HG02571 (cell line): Measurements from ENCODE around the gene ADPRHL1.
"Not testable (repeated sequence)": the region's sequence is repeated elsewhere in the genome, so short reads cannot be mapped to it uniquely, and the experiment has no call there.

ENCODE experiments used
- ATAC-seq: cut with Tn5 transposase; IDR thresholded peaks from one replicate; pipeline ENCODE4 v1.9.1; 2021; ENCODE audit warnings: mild to moderate bottlenecking, moderate library complexity; ENCODE audit not compliant: unreplicated experiment

ADPRHL1 gene

DNA sequence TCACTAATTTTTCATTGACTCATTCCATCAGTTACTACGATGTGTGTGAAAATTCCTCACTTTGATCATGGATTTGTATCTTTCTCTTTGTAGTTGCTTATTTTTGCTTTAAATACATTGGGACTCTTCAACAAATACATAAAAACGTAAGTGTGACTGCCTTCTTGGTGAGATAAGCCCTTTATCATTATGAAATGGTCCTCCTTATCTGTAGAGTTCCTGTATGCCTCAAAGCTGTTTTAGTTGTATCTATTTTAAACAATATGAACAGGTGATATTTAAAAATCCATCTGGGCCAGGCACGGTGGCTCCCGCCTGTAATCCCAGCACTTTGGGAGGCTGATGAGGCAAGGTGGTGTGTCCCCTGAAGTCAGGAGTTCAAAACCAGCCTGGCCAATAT lies 25.9 kb upstream of the ADPRHL1 start:
- no peak for ATAC-seq

DNA sequence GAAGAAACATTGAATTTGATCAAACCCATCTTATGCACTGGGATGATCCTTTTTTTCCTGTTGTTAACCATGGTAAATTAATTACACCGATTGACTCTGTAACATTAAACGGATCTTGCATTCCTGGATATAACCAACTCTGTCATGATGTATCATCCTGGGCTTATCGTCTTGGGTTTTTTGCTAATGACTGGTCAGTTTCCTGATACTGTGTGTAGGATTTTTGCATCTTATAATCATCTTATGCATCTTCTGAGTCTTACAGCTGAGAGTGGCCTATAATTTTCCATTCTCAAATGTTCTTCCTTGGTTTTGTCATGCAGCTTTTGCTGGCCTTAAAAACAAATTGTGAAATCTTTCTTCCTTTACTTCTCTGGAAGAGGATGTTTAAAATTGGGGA lies 24.4 kb upstream of the ADPRHL1 start:
- ATAC-seq, result no peak

DNA sequence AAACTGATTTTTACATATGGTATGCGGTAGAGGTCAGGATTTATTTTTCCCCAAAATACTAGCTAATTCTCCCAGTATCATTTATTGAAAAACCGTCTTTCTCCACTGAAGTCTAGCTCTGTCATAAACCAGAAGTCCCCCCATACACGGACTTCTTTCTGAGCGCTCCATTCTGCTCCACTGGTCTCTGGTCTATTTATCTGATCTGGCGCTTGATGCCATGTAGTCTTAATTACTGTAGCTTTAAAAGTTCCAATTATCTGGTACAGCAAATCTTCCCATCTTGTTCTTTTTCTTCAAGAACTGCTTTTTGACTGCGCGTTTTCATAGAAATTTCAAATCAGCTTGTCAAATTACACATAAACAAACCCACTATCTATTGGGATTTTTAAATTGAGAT lies 23.5 kb upstream of the ADPRHL1 start:
- ATAC-seq, result no peak

DNA sequence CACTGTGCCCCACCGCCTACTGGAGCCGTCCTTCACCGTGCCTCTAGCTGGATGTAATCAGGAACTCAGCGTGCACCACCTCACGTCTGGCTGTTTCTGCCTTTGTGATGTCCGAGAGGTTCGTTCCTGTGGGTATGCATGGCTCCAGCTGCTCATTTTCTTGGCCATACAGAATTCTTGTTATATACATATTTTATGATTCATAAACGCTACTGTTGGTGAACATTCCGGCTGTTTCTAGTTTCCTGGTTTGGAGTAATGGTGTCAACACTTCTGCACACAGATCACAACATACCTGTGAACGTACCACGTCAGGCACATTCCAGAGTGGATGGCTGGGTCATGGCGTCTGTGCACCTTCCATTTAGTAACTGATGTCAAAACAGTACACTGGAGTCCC lies 22.6 kb upstream of the ADPRHL1 start:
- ATAC-seq, result no peak

DNA sequence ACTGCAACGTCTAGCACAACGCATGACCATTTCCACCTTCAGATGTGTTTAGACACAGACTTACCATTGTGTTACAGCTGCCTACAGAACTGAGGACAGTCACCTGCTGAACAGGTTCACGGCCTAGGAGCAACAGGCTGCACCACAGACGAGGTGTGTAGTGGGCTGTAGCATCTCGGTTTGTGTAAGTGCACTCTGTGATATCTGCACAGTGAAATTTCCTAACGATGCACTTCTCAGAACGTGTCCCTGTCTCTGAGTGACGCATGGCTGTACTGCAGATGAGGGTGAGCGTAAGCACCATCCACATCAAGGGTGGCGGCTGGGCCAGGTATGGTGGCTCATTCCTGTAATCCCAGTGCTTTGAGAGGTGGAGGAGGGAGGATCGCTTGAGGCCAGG lies 22.0 kb upstream of the ADPRHL1 start:
- ATAC-seq, result no peak

DNA sequence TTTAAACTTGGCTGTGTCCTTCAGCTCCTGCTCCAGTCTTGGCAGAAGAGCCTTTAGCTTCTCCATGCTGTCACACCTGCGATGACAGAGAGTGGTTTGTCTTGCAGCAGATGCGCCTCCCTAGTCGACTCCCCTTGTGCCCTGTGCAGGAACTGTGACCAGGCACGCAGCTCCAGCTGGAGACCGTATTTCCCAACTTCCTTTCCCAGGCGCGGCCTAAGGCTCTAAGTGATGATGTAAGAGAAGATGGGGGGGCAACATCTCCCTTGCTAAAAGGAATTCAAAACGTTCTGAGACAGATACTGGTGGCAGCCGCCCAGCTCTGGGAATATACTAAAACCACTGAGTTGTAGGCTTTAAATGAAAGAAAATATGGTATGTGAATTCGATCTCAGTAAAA lies 20.9 kb upstream of the ADPRHL1 start:
- ATAC-seq, result no peak

DNA sequence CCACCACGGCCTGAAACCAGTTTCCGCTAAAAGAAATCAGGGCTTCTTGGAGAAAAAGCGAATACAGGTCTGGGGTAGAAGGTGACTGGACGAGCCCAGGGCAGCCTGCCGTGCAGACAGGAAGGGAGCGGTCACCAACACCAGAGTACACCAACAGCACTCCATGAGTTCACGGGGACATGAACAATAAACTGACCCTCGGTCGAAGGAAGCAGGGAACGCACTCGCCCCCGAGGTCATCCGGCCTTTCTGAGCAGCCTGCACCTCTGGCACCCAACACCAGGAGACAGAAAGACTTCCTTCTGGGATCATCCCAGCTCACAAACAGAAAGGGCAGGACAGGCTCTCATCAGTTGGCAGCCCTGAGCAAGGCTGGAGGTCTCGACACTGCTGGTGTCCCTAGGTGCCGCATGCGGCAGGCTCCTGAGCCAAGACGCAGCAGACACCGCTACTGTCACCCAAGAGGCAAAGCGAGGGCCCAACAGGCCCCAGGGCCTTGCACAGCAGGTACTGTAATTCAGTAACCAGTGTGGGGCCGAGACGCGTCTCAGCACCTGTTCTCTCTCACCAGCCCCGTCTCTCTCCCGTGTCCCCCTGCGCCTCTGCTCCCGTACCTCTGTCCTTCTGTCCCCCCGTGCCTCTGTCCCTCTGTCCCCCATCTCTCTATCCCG lies 19.2 kb upstream of the ADPRHL1 start:
- no peak for ATAC-seq

DNA sequence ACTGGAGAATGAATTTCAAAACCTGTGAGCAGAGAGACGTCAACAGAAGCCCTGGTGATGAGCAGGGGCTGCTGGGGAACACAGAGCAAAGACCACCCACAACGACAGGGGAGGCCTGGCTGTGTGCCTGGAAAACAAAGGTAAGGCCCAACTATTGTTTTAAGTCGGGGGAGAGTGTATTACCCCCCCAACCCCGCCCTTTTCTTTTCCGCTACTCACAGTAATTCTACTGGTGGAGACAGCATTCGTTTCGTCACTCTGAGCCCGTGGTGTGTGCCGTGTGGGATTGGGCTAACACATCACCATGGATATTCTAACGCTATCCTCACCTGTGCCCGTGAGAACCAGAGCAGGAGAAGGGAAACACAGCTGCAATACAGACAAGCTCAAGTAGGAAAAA lies 18.6 kb upstream of the ADPRHL1 start:
- ATAC-seq, result no peak

DNA sequence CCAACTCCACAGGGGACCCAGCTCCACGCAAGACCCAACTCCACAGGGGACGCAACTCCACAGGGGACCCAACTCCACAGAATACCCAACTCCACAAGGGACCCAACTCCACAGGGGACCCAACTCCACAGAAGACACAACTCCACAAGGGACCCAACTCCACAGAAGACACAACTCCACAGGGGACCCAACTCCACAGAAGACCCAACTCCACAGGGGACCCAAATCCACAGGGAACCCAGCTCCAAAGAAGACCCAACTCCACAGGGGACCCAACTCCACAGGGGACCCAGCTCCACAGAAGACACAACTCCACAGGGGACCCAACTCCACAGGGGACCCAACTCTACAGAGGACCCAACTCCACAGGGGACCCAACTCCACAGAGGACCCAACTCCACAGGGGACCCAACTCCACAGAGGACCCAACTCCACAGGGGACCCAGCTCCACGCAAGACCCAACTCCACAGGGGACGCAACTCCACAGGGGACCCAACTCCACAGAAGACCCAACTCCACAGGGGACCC lies 17.4 kb upstream of the ADPRHL1 start:
- ATAC-seq, result not testable (repeated sequence)

DNA sequence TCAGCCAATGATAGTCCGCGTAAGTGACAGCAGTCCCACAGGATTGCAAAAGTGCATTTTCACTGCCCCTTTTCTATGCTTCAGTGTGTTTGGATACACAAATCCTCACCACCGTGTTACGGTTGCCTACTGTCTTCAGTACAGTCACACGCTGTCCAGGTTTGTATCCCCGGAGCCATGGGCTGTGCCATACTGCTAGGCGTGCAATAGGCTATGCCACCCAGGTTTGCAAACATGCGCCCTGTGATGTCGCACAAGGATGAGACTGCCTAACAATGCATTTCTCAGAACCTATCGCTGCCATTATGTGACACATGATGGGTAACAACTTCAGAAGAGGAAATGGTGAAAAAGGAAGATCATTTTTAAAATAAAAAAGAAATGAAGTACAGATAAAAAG lies 16.8 kb upstream of the ADPRHL1 start:
- ATAC-seq, result no peak

DNA sequence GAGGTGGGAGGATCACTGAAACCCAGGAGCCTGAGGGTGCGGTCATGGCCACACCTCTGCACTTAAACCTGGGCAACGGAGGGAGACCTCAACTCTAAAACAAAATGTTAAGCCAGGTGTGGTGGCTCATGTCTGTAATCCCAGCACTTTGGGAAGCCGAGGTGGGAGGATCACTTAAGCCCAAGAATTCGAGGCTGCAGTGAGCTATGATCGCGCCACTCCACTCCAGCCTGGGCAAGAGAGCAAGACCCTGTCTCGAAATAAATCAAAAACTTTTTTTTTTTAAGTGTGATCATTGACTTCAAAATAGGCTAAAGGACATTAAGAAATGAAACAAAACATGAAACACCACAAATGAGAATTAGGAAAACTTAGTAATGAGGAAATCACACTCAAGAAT lies 16.3 kb upstream of the ADPRHL1 start:
- no peak for ATAC-seq

DNA sequence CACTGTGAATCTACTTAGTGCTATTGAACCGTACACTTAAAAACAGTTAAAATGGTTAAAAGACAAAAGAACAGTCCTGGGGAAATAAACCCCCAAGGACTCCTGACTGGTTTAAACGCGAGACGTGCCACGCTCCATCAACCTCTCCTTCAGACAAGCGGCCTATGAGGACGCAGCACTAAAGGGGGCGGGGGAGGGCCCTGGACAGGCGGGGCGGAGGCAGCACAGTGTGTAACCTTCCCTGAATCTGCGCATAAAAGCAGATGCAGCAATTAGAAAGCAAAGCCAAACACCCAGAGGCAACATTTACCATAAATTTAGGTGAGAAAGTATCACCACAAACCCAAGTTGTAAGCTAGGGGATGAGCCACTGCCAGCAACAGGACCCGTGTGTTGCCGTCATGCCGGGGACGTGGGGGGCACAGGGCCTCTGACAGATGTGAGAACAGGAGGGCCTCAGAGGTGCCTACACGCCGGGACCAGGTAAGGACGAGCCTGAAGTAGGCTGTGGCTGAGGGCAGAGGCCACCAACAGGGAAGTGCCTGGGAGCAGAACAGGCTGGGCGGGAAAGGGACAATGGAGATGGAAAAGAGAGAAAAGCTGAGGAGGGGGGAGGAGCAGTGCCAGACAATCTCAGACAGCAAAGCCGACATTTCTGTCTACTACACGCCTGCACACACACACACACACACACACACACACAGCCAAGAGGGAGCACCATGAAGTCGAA lies 15.3 kb upstream of the ADPRHL1 start:
- no peak for ATAC-seq

DNA sequence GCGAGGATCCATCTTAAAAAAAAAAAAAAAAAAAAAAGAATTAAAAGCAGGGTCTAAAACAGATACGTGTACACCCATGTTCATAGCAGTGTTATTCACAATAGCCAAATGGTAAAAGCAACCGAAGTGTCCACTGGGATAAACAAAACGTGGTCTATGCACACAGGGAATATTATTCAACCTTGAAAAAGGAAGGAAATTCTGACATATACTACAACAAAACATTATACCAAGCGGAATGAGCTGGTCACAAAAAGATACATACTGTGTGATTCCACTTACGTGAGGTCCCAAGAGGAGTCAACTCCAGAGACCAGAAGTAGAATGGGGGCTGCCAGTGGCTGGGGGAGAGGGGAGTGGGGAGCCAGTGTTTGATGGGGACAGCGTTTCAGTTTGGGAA lies 14.7 kb upstream of the ADPRHL1 start:
- no peak for ATAC-seq

DNA sequence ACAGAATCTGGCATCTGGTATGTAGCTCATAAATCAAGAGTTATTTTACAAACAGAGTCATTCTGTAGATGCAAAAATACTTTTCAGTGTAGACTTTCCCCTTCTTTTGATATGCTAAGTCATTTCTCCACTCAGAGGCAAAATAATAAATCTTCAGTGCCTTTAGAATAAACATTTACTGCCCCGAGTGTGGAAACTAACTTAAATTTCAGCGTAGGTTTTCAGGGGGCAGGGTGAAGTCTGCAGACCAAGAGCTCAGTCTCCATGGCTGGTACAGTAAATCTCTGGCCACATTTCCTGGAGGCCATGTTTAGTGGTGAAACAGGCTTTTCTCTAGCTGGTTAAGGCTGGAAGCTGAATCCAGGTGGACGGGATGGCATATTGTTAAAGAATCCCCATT lies 13.1 kb upstream of the ADPRHL1 start:
- no peak for ATAC-seq

DNA sequence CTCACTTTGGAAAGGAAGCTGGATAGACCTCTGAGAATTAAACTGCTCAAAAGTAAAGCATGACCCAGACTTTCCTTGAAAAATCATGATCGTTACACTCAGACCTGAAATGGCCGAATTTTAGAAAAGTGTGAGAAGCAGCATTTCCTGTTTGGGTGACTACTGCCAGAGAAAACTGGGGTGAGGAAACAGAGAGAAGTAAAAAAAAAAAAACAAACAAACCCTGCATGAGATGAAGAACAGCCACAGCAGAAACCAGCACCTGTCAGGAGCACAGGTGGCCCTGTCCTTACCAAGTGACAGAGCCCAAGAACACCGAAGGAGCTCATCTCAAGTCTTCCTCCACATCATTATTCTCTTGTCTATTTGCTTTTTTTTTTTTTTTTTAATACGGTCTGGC lies 12.0 kb upstream of the ADPRHL1 start:
- ATAC-seq, result no peak

DNA sequence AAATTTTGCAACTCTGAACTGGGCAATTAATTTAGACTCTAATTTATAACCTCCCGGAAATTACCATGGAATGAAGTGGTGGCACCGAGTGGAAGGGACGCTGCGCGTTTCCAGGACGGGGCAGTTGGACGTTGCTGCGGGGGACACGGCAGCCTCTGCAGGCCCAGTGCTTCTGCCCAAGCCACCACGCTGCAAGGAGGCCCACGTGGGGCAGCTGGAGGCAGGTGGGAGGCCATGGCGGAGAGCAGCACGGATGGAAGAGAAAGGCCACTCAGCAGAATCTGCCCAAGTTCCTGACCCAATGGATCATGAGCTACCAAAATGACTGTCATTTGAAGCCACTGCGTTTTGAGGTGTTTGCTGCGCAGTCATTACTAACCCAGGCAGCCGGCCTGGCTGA lies 11.2 kb upstream of the ADPRHL1 start:
- ATAC-seq, result no peak

DNA sequence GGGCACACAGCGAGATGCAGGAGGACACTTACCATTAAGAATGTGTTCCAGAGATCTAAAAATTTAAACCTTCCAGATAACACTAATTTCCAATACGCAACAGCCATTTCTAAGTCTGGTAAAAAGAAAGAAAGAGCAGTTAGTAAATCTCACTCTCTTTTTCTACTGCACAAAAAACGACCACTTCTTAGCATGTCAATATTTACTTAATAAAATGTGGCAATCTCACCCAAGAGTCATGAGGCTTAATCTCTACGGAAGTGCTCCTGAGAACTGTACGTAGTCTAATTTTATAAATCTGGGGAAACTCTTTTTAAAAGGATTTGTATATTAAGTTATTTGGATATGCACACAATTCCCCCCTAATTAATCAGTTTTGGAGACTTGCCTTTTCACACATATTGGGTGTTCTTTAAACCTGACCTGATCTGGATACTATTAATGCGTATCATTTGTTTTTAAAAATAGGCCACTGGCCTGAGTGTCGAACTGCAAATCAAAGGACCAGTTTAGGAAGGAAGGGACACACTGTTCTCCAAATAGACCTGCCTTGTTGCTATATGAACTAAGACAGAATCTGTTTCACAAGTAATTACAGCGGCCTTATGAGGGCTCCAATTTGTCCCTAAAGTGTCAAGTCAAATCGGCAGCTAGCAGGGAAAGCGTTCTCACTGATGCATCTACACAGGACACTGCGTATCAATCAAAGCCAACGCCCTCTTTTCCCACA lies 7.9 kb upstream of the ADPRHL1 start:
- no peak for ATAC-seq

DNA sequence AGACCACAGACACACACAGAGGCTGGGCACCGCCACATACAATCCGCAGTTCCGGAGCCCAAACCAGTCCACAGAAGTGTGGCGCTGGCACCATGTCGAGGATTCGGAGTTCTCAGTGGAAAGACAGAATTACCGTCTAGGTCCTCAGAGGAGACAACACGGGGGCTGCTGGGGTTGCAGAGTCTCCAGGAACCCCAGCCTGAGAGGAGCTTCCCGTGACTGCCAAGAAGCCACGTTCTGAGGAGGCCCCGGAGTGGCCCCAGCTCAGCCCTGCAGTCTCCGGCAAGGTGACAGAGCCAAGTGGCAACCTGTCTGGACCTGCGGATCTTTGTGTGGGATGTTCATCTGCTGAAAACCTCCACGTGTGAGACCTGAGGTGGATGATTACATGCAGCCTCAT lies 7.3 kb upstream of the ADPRHL1 start:
- no peak for ATAC-seq

DNA sequence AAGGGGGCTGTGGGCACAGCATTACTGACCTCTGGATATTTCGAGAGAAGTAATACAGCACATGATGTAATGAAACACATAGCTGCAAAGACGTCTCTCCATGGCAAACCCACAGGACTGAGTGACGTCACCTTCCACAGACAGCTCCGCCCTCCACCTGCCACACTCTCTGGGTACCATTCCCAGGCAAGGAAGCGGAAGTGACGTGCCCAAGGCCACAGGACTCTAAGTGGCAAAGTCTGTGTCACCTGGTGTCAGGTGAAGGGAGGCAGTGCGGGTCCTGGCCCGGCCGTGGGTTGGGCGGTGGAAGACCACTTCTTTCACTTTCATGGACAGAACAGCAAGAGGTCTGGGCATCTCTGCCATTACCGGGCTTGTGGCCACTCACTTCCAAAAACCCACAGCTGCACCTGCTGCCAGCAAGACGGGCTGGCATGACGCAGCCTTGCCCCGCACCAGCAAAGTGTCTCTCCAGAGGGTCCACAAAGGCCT lies 6.8 kb upstream of the ADPRHL1 start:
- ATAC-seq, result no peak

DNA sequence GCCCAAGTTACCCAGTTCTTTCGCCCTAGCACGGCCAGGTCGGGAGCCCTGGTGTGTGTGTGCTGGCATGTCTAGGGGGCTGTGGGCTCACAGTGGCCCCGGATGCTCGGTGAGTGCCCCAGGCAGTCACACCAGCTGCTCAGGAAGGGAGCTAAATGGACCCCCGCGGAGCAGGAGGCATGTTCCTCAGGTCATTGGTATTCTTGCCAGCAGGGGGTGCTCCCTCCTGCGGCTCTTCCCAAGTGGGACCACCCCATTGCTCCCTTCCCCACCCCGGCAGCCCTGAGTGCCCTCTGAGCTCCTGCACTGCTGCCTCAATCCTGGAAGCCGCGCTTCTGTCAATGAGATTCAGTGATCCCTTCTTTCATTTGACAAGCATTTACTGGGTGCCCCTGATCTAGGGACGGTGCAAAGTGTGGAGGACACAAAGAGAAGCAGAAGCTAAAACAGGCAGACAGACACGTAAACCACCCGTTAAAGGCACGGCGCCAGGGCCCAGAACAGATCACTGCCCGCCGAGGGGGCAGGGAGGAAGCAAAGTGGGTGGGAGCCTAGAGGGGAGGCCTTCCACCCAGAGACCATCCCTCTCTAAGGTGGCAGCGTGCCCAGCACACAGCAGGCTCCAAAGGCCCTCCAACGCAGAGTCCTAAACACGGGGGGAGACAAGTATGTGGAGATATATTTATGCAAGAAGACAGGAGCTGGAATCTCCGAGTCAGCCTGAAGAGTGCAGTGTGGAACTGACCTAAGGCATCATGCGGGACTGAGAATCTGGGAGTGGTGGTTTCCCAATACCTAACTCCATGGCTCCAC lies 5.2 kb upstream of the ADPRHL1 start:
- ATAC-seq, result no peak

DNA sequence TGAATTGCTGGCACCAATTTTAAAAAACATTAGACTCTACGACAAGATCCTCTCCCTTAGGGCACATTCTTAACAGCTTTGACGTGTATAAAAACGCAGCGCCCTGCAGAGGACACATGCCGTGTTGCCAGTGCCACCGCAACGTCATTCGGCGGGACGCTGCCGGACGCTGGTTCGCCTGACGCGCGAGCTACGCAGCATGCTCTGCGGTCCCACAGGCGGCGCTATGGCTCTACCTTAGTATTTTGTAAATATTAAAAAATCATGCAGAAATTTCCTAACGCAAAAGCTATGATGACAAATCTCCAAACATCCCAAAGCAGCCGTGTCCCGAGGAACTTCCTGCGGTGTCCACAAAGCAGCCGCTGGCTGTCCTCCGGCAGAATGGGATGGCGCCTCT lies 4.2 kb upstream of the ADPRHL1 start:
- ATAC-seq, result no peak
